ENCODE results near the gene RBM23.
A peak's percentile ranks its signal among the peaks of the same experiment; 100 is the strongest.

DNA sequence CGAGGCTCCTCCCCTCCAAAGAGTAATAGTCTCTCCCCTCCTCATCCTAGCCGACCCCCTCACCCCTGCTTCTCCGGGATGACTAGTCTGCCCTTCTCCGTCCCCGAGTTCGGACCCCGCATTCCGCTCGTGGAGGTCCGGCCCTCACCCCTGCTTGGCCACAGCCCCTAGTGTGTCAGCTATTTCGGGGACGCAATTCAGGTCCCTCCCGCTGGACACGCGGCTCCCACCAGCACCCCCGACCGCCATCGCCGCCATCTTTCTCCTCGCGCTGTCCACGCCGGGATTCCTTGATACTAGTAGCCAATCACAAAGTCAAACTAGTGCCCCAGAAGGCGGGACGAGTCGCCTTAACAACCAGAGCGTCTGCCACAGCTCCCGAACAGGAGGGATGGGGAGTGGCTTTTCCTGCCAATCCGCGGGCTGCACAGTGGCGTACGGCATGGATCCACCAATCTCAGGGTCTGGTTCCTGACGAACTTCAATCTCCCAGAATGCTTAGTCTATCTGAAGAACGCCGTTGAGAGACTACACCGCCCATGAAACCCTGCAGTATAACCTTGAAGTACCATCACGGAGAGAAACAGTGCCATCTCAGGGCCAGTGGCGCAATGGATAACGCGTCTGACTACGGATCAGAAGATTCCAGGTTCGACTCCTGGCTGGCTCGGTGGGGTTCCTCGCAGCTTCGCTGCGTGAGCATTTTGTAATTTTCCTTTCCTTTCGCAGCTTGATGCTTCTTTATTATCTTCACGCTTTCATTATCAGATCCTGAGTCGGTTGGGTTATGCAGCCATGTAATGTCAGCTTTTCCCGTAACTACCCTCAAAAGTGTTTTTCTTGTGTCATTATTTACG is 10.4 kb upstream of the RBM23 start, which contains the start of gene PRMT5:
- TF ChIP-seq POLR2A (IDR thresholded peaks at IDR 0.05): peak; percentile 75 to 92
- TF ChIP-seq, protein P1, sequence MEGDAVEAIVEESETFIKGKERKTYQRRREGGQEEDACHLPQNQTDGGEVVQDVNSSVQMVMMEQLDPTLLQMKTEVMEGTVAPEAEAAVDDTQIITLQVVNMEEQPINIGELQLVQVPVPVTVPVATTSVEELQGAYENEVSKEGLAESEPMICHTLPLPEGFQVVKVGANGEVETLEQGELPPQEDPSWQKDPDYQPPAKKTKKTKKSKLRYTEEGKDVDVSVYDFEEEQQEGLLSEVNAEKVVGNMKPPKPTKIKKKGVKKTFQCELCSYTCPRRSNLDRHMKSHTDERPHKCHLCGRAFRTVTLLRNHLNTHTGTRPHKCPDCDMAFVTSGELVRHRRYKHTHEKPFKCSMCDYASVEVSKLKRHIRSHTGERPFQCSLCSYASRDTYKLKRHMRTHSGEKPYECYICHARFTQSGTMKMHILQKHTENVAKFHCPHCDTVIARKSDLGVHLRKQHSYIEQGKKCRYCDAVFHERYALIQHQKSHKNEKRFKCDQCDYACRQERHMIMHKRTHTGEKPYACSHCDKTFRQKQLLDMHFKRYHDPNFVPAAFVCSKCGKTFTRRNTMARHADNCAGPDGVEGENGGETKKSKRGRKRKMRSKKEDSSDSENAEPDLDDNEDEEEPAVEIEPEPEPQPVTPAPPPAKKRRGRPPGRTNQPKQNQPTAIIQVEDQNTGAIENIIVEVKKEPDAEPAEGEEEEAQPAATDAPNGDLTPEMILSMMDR (IDR thresholded peaks at IDR 0.05): peak in 1 of 5 experiments; percentile 10
